Mammary epithelial cell (primary cell): ENCODE data around the gene CDADC1.

ENCODE experiments used
- EZH2 ChIP-seq: IDR thresholded peaks from 2 replicates; pipeline ENCODE4 v1.6.1; 2012; ENCODE audit warnings: low read length, inconsistent platforms, borderline replicate concordance
- TF ChIP-seq, protein P1 (sequence below), 2 donors: IDR thresholded peaks in 1 of 2; conservative IDR thresholded peaks in 1 of 2; 2 replicates each; pipeline ENCODE4 v1.5.1; 2011 to 2012; ENCODE audit warnings: inconsistent platforms in 2 of 2, low read length in 2 of 2, mild to moderate bottlenecking in 2 of 2, control low read depth in 1 of 2, low read depth in 1 of 2; ENCODE audit not compliant: insufficient read depth in 1 of 2; ENCODE audit errors: extremely low read depth in 1 of 2

GRCh38 chr13:49240017-49240416 lies 7.7 kb upstream of the CDADC1 start:
- TF ChIP-seq, protein P1, sequence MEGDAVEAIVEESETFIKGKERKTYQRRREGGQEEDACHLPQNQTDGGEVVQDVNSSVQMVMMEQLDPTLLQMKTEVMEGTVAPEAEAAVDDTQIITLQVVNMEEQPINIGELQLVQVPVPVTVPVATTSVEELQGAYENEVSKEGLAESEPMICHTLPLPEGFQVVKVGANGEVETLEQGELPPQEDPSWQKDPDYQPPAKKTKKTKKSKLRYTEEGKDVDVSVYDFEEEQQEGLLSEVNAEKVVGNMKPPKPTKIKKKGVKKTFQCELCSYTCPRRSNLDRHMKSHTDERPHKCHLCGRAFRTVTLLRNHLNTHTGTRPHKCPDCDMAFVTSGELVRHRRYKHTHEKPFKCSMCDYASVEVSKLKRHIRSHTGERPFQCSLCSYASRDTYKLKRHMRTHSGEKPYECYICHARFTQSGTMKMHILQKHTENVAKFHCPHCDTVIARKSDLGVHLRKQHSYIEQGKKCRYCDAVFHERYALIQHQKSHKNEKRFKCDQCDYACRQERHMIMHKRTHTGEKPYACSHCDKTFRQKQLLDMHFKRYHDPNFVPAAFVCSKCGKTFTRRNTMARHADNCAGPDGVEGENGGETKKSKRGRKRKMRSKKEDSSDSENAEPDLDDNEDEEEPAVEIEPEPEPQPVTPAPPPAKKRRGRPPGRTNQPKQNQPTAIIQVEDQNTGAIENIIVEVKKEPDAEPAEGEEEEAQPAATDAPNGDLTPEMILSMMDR (conservative IDR thresholded peaks at IDR 0.05 in 1 of 2, IDR thresholded peaks at IDR 0.05 in 1 of 2; ENCODE audit: extremely low read depth in 1 of 2, insufficient read depth in 1 of 2, low read depth in 1 of 2, low read length in 2 of 2), result peak; percentile 57 to 70
- TF ChIP-seq EZH2, result no peak
